Stimulated activated naive CD4-positive, alpha-beta T cell (primary cell): Measurements from ENCODE around the gene ZNF827.
A peak's percentile ranks its signal among the peaks of the same experiment; 100 is the strongest.

Experiments used
- DNase-seq, 6 experiments: peaks; one replicate each; lab custom pipeline; 2025; lab: John Stamatoyannopoulos, UW

Gene ZNF827

GRCh38 chr4:145760176-145760575 is 178.4 kb downstream of the ZNF827 start:
- DNase-seq: no peak

- DNase-seq: no peak
Measured at GRCh38 chr4:145757188-145757587, 181.4 kb downstream of the ZNF827 start.

GRCh38 chr4:145756244-145756643 is 182.4 kb downstream of the ZNF827 start:
- DNase-seq: no peak

GRCh38 chr4:145755802-145756201 is 182.8 kb downstream of the ZNF827 start:
- no peak for DNase-seq

- no peak for DNase-seq
Measured at GRCh38 chr4:145743641-145744040, 195.0 kb downstream of the ZNF827 start.

GRCh38 chr4:145740806-145741205 is 197.8 kb downstream of the ZNF827 start:
- no peak for DNase-seq

- DNase-seq: no peak
Measured at GRCh38 chr4:145739845-145740244, 198.8 kb downstream of the ZNF827 start.

- DNase-seq: no peak
Measured at GRCh38 chr4:145736241-145736831, 202.3 kb downstream of the ZNF827 start.

- DNase-seq: no peak
Measured at GRCh38 chr4:145735827-145736226, 202.8 kb downstream of the ZNF827 start.

GRCh38 chr4:145735347-145735675 is 203.3 kb downstream of the ZNF827 start:
- no peak for DNase-seq

- no peak for DNase-seq
Measured at GRCh38 chr4:145734576-145735346, 203.9 kb downstream of the ZNF827 start.

GRCh38 chr4:145734031-145734430 is 204.6 kb downstream of the ZNF827 start:
- no peak for DNase-seq

GRCh38 chr4:145732895-145733880 is 205.4 kb downstream of the ZNF827 start:
- peak; percentile 48 to 80 (median 62) for DNase-seq

- DNase-seq: no peak
Measured at GRCh38 chr4:145732001-145732815, 206.4 kb downstream of the ZNF827 start.

- DNase-seq: no peak
Measured at GRCh38 chr4:145731028-145731427, 207.6 kb downstream of the ZNF827 start.

GRCh38 chr4:145730026-145730425 is 208.6 kb downstream of the ZNF827 start:
- no peak for DNase-seq

GRCh38 chr4:145723336-145723735 is 215.3 kb downstream of the ZNF827 start:
- peak in 1 of 6 experiments; percentile 1 for DNase-seq

- no peak for DNase-seq
Measured at GRCh38 chr4:145722561-145722960, 216.1 kb downstream of the ZNF827 start.

- DNase-seq: no peak
Measured at GRCh38 chr4:145720656-145721055, 218.0 kb downstream of the ZNF827 start.

GRCh38 chr4:145719752-145720624 is 218.6 kb downstream of the ZNF827 start:
- no peak for DNase-seq
